ENCODE results near the gene GRID1. TPM values are rescaled to one million over a fixed set of nuclear protein-coding genes. Genes with fewer than 3 reads are reported as not detected.

The GRID1 gene
- total and polyA plus RNA-seq, 10 of the 15 experiments (the other 5 are each of a cell fraction or from before 2014, with no cell fraction given), result 0.04 to 0.62 (median 0.08) TPM; not detected in 5

DNA sequence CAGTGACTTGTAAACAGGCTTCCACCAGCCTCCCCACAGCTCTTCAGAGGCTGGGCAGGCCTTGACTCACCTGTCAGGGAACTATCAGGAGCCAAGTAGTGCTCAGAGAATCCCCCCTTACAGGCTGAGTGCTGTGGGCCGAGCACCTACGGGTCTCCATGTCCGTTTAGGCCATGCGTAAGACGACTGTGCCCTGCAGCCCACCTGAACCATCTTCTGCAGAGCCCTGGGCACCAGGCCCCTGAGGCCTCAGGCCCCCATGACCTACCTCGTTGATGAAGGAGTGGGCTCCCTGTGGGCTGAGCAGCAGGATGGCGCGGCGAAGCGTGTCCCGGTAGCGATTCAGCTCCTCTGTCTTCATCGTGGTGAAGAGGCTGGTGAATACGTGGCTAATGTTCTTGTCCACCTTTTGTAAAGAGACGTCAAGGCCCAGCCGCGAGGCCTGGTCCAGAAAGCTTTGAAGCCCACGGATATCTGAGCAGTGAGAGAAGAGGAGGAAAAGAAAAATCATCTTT, 228.0 kb downstream of the GRID1 start:
- Histone ChIP-seq H2AFZ (ENCODE audit: control insufficient read depth, low read depth, low read length) (no peak overlapping the region), H3K36me3 (ENCODE audit: control insufficient read depth in 2 of 2, insufficient read depth in 2 of 2, low read length in 1 of 2) (no peaks in the 10 kb centered on the region), H3K4me1 (ENCODE audit: control insufficient read depth, insufficient read depth, low read length) (no peaks in the 10 kb centered on the region), H3K9ac (ENCODE audit: control insufficient read depth, insufficient read depth, low read length) (no peak overlapping the region), H3K27me3 (replicated peaks in 1 of 2; ENCODE audit: control insufficient read depth in 2 of 2, insufficient read depth in 2 of 2, low read length in 1 of 2) (no peaks in the 10 kb centered on the region; a peak in 1 of 4 replicates), H3K4me2 (ENCODE audit: control insufficient read depth, insufficient read depth) (no peak overlapping the region), H4K20me1 (ENCODE audit: control insufficient read depth, insufficient read depth) (no peaks in the 10 kb centered on the region), H3K4me3 (no peak overlapping the region), H3K27ac (ENCODE audit: control insufficient read depth, insufficient read depth) (no peak overlapping the region), H3K79me2 (ENCODE audit: control insufficient read depth, insufficient read depth, low read length) (no peaks in the 10 kb centered on the region), H3K9me3 (replicated peaks; ENCODE audit: control insufficient read depth, insufficient read depth, low read length) (no peaks in the 10 kb centered on the region)
- 52% methylated on average over 18 of the region's 18 CpGs for WGBS (ENCODE audit: insufficient coverage, insufficient replicate concordance, low lambda C conversion rate, missing lambda C conversion rate)
- DNase-seq (ENCODE audit: low read depth, low spot score) (no peak), FAIRE-seq (no peak), ATAC-seq (no peak)
- BruUV-seq (replicated peaks), result no TSS peak
- ChIA-PET POLR2A (no interaction called here), CTCF (interaction anchor here (1.3 to 1.4 kb wide), 4 partner anchors 29 to 352 kb away, joined by 3 to 10 read pairs (median 4); no protein-coding TSS in a partner anchor), SMC1A (ENCODE audit: uncharacterized antibody, unreplicated experiment) (interaction anchor here (0.6 to 1.3 kb wide), 4 partner anchors 15 to 700 kb away, joined by 3 to 4 read pairs (median 3); no protein-coding TSS in a partner anchor), RAD21 (ENCODE audit: unreplicated experiment) (interaction anchor here (1.0 to 1.3 kb wide), 2 partner anchors 143 to 352 kb away, joined by 3 to 6 read pairs; no protein-coding TSS in a partner anchor)
- intact Hi-C loops (cut with micrococcal nuclease; ENCODE audit: unreplicated experiment), result no loop called here
- in situ Hi-C loops (cut with MboI), result no loop called here
- no peak for TF ChIP-seq ZBTB40 (IDR thresholded peaks at IDR 0.05; ENCODE audit: borderline replicate concordance)
- TF ChIP-seq SMC3 (IDR thresholded peaks at IDR 0.05; ENCODE audit: borderline replicate concordance, low read length), result no peak
- no peak for TF ChIP-seq NR2F1 (conservative IDR thresholded peaks at IDR 0.05)
- no peak for TF ChIP-seq E4F1 (IDR thresholded peaks at IDR 0.05; ENCODE audit: borderline replicate concordance, partially characterized antibody)
- no peak for TF ChIP-seq IRF3 (IDR thresholded peaks at IDR 0.05)
- TF ChIP-seq JUNB (IDR thresholded peaks at IDR 0.05), result no peak
- TF ChIP-seq, protein P1, sequence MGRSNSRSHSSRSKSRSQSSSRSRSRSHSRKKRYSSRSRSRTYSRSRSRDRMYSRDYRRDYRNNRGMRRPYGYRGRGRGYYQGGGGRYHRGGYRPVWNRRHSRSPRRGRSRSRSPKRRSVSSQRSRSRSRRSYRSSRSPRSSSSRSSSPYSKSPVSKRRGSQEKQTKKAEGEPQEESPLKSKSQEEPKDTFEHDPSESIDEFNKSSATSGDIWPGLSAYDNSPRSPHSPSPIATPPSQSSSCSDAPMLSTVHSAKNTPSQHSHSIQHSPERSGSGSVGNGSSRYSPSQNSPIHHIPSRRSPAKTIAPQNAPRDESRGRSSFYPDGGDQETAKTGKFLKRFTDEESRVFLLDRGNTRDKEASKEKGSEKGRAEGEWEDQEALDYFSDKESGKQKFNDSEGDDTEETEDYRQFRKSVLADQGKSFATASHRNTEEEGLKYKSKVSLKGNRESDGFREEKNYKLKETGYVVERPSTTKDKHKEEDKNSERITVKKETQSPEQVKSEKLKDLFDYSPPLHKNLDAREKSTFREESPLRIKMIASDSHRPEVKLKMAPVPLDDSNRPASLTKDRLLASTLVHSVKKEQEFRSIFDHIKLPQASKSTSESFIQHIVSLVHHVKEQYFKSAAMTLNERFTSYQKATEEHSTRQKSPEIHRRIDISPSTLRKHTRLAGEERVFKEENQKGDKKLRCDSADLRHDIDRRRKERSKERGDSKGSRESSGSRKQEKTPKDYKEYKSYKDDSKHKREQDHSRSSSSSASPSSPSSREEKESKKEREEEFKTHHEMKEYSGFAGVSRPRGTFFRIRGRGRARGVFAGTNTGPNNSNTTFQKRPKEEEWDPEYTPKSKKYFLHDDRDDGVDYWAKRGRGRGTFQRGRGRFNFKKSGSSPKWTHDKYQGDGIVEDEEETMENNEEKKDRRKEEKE (IDR thresholded peaks at IDR 0.05), result no peak
- TF ChIP-seq GATAD2B (conservative IDR thresholded peaks at IDR 0.05; ENCODE audit: low read depth), result no peak
- no peak for TF ChIP-seq CHD1 (IDR thresholded peaks at IDR 0.05; ENCODE audit: low read depth, low read length)
- no peak for TF ChIP-seq RUNX3 (IDR thresholded peaks at IDR 0.05; ENCODE audit: low read length)
